ENCODE measurements around the gene MST1R.
"Not testable (repeated sequence)": the region's sequence is repeated elsewhere in the genome, so short reads cannot be mapped to it uniquely, and the experiment has no call there.

MST1R gene

GRCh38 chr3:49926117-49926728 lies 22.6 kb upstream of the MST1R start:
- Histone ChIP-seq H3K79me2 (ENCODE audit: low read length) (peaks cover 5% of the 10 kb centered on the region; the same call in 1 of the 2 replicates), H3K4me3 (ENCODE audit: low read length) (no peak overlapping the region), H3K36me3 (replicated peaks; ENCODE audit: low read depth, low read length) (no peaks in the 10 kb centered on the region), H3K4me2 (ENCODE audit: low read length) (no peak overlapping the region), H3K9me3 (ENCODE audit: insufficient read depth, low read length) (no peaks in the 10 kb centered on the region), H3K4me1 (ENCODE audit: low read length) (peaks cover 12% of the 10 kb centered on the region), H2AFZ (ENCODE audit: low read depth, low read length) (no peak overlapping the region), H3K27ac (ENCODE audit: low read length) (no peak overlapping the region), H3K27me3 (ENCODE audit: low read depth, low read length) (no peaks in the 10 kb centered on the region), H3K9ac (ENCODE audit: low read length) (no peak overlapping the region), H4K20me1 (ENCODE audit: insufficient read depth, low read length) (no peaks in the 10 kb centered on the region)
- TF ChIP-seq, protein P1, sequence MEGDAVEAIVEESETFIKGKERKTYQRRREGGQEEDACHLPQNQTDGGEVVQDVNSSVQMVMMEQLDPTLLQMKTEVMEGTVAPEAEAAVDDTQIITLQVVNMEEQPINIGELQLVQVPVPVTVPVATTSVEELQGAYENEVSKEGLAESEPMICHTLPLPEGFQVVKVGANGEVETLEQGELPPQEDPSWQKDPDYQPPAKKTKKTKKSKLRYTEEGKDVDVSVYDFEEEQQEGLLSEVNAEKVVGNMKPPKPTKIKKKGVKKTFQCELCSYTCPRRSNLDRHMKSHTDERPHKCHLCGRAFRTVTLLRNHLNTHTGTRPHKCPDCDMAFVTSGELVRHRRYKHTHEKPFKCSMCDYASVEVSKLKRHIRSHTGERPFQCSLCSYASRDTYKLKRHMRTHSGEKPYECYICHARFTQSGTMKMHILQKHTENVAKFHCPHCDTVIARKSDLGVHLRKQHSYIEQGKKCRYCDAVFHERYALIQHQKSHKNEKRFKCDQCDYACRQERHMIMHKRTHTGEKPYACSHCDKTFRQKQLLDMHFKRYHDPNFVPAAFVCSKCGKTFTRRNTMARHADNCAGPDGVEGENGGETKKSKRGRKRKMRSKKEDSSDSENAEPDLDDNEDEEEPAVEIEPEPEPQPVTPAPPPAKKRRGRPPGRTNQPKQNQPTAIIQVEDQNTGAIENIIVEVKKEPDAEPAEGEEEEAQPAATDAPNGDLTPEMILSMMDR (IDR thresholded peaks at IDR 0.05; ENCODE audit: low read depth, low read length) = no peak
- TF ChIP-seq EZH2phosphoT487 (IDR thresholded peaks at IDR 0.05; ENCODE audit: low read depth) = no peak

DNA sequence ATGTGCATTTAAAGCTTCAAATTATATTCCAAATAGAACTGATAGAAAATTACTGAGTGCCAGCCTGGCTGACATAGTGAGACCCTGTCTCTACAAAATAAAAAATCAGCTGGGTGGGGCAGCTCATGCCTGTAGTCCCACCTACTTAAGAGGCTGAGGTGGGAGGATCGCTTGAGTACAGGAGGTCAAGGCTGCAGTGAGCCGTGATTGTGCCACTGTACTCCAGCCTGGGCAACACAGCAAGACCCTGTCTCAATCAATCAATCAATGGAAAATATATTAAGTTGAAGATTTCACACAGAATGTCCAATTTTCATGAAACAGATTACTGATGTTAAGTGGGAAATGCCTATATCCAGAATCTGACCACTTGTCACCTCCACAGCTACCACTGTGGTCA lies 21.8 kb upstream of the MST1R start:
- no peak overlapping the region for H3K4me3 ChIP-seq (ENCODE audit: low read length)
- no peaks in the 10 kb centered on the region for H4K20me1 ChIP-seq (ENCODE audit: insufficient read depth, low read length)
- no peak overlapping the region for H3K4me2 ChIP-seq (ENCODE audit: low read length)
- no peak for TF ChIP-seq EZH2phosphoT487 (IDR thresholded peaks at IDR 0.05; ENCODE audit: low read depth)
- TF ChIP-seq, protein P1 (IDR thresholded peaks at IDR 0.05; ENCODE audit: low read depth, low read length) = no peak
- no peaks in the 10 kb centered on the region for H3K36me3 ChIP-seq (replicated peaks; ENCODE audit: low read depth, low read length)
- peaks cover 6% of the 10 kb centered on the region for H3K4me1 ChIP-seq (ENCODE audit: low read length)
- no peak overlapping the region for H3K27ac ChIP-seq (ENCODE audit: low read length)
- H3K27me3 ChIP-seq (ENCODE audit: low read depth, low read length) = no peaks in the 10 kb centered on the region
- no peaks in the 10 kb centered on the region for H3K9me3 ChIP-seq (ENCODE audit: insufficient read depth, low read length)
- peaks cover 5% of the 10 kb centered on the region; the same call in 1 of the 2 replicates for H3K79me2 ChIP-seq (ENCODE audit: low read length)
- no peak overlapping the region for H2AFZ ChIP-seq (ENCODE audit: low read depth, low read length)
- H3K9ac ChIP-seq (ENCODE audit: low read length) = no peak overlapping the region

- no peak overlapping the region for H3K4me2 ChIP-seq (ENCODE audit: low read length)
- peaks cover 5% of the 10 kb centered on the region for H3K36me3 ChIP-seq (replicated peaks; ENCODE audit: low read depth, low read length)
- H3K27me3 ChIP-seq (ENCODE audit: low read depth, low read length) = no peaks in the 10 kb centered on the region
- H3K9me3 ChIP-seq (ENCODE audit: insufficient read depth, low read length) = no peaks in the 10 kb centered on the region
- TF ChIP-seq, protein P1 (IDR thresholded peaks at IDR 0.05; ENCODE audit: low read depth, low read length) = no peak
- TF ChIP-seq EZH2phosphoT487 (IDR thresholded peaks at IDR 0.05; ENCODE audit: low read depth) = no peak
- peaks cover 5% of the 10 kb centered on the region; the same call in 1 of the 2 replicates for H3K79me2 ChIP-seq (ENCODE audit: low read length)
- H3K4me1 ChIP-seq (ENCODE audit: low read length) = peaks cover 4% of the 10 kb centered on the region
- H4K20me1 ChIP-seq (ENCODE audit: insufficient read depth, low read length) = no peaks in the 10 kb centered on the region
- no peak overlapping the region for H2AFZ ChIP-seq (ENCODE audit: low read depth, low read length)
- H3K27ac ChIP-seq (ENCODE audit: low read length) = no peak overlapping the region
- H3K4me3 ChIP-seq (ENCODE audit: low read length) = no peak overlapping the region
- H3K9ac ChIP-seq (ENCODE audit: low read length) = no peak overlapping the region
Measured at GRCh38 chr3:49924683-49925082, 21.0 kb upstream of the MST1R start.

GRCh38 chr3:49917806-49918590 lies 14.3 kb upstream of the MST1R start:
- not testable (repeated sequence) for H3K27ac ChIP-seq (ENCODE audit: low read length); H3K4me2 ChIP-seq (ENCODE audit: low read length); H3K27me3 ChIP-seq (ENCODE audit: low read depth, low read length); H4K20me1 ChIP-seq (ENCODE audit: insufficient read depth, low read length); H3K4me1 ChIP-seq (ENCODE audit: low read length); H3K9me3 ChIP-seq (ENCODE audit: insufficient read depth, low read length); H3K36me3 ChIP-seq (replicated peaks; ENCODE audit: low read depth, low read length); H3K9ac ChIP-seq (ENCODE audit: low read length); H2AFZ ChIP-seq (ENCODE audit: low read depth, low read length); H3K79me2 ChIP-seq (ENCODE audit: low read length); H3K4me3 ChIP-seq (ENCODE audit: low read length)
